Stomach (tissue), 4 donors: ENCODE data around the gene TNKS2.

Source experiments
- CTCF ChIP-seq, 7 experiments: fragments of 450-650 bp in 4 of 7; fragments of 200-600 bp in 3 of 7; sonication (generic) in 3 of 7; IDR thresholded peaks; one replicate each; pipeline ENCODE4 v1.5.1; 2016 to 2019; ENCODE audit warnings: antibody characterized with exemption in 7 of 7, control low read depth in 2 of 7, mild to moderate bottlenecking in 1 of 7
- POLR2A ChIP-seq, 4 donors: fragments of 450-650 bp; IDR thresholded peaks; one replicate each; pipeline ENCODE4 v1.6.1; 2016; ENCODE audit warnings: antibody characterized with exemption in 4 of 4, control low read depth in 2 of 4, mild to moderate bottlenecking in 1 of 4, moderate library complexity in 1 of 4

- TF ChIP-seq POLR2A (IDR thresholded peaks at IDR 0.05) = no peak
- TF ChIP-seq CTCF (IDR thresholded peaks at IDR 0.05) = no peak
Observed at GRCh38 chr10:91787258-91787657, 11.0 kb upstream of the TNKS2 start.
